GM21447 (cell line): ENCODE data around the gene ZNF441.
A peak's percentile ranks its signal among the peaks of the same experiment; 100 is the strongest.
"Not testable (repeated sequence)": the region's sequence is repeated elsewhere in the genome, so short reads cannot be mapped to it uniquely, and the experiment has no call there.

Experiments used
- ATAC-seq: cut with Tn5 transposase; IDR thresholded peaks from one replicate; pipeline ENCODE4 v1.9.1; 2021; ENCODE audit not compliant: unreplicated experiment

The ZNF441 gene

DNA sequence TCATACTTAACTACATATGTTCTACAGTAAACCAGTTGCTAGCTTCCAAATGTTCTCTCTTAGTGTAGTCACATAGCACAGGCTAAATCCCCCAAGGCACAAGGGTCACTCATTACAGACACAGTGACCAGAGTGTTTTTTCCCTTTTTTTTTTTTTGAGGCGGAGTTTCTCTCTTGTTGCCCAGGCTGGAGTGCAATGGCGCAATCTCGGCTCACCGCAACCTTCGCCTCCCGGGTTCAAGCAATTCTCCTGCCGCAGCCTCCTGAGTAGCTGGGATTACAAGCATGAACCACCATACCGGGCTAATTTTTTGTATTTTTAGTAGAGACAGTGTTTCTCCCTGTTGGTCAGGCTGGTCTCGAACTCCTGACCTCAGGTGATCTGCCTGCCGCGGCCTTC lies 9.9 kb downstream of the ZNF441 start:
- ATAC-seq, result not testable (repeated sequence)

DNA sequence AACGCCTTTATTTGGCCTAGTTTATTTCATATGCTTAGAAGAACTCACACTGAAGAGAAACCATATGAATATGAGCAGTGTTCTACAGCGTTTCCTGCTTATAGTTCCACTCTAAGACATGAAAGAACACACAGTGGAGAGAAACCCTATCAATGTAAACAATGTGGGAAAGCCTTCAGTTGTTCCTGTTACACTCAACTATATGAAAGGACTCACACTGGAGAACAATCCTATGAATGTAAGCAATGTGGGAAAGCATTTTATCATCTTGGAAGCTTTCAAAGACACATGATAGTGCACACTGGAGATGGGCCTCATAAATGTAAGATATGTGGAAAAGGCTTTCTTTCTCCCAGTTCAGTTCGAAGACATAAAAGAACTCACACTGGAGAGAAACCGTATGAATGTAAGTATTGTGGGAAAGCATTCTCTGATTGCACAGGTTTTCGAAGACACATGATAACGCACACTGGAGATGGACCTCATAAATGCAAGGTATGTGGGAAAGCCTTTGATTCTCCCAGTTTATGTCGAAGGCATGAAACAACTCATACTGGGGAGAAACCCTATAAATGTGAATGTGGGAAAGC lies 13.7 kb downstream of the ZNF441 start:
- ATAC-seq, result no peak

DNA sequence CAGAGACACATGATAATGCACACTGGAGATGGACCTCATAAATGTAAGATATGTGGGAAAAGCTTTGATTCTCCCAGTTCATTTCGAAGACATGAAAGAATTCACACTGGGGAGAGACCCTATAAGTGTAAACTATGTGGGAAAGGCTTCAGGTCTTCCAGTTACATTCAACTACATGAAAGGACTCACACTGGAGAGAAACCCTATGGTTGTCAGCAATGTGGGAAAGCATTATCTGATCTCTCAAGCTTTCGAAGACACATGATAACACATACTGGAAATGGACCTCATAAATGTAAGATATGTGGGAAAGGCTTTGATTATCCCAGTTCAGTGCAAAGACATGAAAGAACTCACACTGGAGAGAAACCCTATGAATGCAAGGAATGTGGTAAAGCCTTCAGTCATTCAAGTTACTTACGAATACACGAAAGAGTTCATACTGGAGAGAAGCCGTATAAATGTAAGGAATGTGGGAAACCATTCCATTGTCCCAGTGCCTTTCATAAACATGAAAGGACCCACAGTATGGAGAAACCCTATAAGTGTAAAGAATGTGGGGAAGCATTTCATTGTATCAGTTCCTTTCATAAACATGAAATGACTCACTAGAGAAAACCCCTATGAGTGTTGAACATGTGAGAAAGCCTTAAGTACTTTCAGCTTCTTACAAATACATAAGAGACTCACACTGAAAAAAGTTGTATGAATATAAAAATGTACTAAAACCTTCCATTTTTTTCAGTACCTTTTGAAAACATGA lies 14.7 kb downstream of the ZNF441 start:
- no peak for ATAC-seq

DNA sequence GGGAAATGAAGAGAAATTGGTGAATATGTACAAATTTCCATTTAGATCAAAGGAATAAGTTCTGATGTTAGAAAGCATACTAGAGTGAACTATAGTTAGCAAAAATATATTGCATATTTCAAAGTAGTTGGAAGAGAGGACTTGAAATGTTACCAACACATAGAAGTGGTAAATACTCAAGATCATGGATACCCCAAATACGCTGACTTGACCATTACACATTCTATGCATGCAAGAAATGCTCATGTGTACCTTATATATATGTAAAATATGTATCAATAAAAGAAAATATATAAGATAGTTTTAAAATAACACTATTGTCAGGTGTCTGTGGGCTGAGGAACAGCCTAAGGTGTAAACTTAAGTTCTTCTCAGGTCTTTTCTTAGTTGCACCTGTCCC lies 17.0 kb downstream of the ZNF441 start:
- ATAC-seq, result no peak

DNA sequence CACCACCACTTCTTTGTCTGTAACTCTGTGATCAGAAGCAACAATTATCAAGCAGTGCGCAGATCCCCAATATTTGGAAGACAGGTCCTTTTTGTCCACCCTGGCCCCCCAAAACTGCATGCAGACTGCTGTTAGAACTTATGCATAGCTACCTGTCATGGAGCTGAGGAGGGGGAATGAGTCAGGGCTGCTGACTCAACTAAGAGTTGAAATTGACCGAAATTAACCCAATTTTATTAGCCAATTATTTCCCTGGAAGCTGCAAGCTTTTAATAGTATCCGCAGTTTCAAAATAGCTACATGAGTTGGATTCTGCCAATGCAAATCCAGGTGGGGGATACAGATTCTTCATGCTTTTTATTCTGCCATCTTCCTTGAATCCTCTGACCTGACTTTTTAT lies 17.6 kb downstream of the ZNF441 start:
- ATAC-seq, result no peak

DNA sequence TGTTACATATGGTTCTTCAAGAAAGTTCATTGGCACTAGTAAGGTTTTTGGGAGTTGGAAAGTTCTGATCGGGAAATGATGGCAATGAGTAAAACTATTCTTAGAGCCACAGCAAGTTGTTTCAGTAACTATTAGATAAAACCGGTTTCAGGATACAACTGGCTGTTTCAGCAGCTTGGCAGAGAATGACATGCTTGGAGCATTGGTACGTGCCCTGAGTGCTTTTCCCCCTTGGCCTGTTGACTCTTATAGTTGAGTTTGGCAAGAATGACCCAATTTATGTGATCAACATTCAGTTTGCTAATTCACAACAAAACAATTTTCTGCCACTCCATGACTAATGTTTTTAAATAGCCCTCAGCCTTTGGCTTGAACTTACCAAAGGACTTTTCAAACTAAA lies 20.7 kb downstream of the ZNF441 start:
- no peak for ATAC-seq

DNA sequence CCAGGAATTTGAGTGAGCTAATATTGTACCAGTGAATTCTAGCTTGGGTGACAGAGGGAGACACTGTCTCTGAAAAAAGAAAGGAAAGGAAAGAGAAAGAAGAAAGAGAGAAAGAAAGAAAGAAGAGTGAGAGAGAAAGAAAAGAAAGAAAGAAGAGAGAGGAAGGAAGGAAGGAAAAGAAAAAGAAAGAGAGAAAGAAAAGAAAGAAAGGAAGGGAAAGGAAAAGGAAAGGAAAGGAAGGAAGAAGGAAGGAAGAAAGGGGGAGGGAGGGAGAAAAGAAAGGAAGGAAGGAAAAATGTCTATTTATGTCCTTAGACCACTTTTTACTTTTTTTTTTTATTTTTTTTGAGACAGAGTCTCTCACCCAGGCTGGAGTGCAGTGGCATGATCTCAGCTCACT lies 26.1 kb downstream of the ZNF441 start:
- no peak for ATAC-seq

DNA sequence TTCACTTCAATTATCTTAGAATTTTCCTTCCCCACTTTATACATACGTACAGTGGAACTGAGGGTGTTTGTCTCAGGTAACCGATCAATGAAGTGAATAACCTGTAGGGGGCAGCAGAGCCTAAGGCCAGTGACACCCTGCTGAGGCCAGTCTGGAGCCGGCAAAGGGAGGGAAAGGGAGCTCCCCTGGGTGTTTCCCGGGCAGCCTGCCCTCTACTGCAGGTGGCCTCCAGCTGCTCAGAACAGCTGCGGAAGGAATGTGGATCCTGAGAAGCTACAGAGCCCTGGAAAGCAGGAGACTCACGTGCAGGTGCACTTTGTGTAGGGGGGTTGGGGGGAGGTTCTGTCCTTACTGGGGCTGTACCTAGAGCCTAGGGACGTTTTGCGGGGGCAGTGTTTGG lies 30.7 kb downstream of the ZNF441 start:
- no peak for ATAC-seq

DNA sequence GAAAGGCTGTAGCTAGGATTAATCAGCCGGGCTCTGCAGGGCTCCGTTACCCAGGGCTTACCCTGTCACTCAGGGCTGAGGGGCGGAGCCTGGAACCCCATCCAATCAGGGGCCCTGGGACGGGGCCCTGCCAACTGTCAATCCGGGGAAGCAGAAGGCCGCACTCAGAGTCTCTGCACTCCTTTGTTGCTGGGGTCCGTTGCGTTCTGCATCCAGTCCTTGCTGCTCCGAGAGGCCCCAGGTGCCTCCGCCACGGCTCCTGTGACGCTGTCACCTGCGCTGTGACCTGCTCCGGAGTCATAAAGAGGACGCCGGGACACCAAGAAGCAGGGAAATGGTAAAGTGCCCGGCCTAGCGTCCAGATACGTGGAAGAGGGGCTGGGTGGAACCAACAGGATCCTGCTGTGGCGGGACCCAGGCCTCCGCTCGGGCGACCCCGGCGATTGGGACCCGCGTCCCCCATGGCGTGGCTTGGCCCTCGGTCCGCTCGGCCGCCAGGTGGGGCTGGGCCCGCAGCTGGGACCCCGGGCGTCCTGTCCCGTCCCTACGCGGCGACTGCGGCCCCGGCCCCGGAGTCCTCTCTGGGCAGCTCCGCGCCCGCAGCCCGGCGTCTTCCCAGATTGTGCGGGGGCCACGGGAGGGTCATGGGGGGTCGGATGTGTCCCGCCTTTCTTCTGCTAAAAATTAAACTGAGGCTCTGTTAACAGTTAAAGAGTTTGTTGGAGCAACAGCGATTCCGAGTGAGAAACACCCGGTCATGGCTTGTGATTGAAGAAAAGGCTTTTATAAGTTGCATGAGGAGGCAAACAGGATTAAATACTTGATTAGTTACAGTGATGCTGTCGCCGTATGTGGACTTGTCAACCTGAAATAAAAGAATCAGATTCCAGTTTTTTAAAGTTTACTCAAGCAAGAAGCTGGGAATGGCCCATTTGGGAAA lies 31.9 kb downstream of the ZNF441 start, which contains the start of gene ZNF491:
Gene ZNF491, plus strand, starts transcription at position 133 of the 940 bp plus-strand sequence. CDS start 7,431 bp downstream, outside the sequence.
- peak; percentile 92 for ATAC-seq

DNA sequence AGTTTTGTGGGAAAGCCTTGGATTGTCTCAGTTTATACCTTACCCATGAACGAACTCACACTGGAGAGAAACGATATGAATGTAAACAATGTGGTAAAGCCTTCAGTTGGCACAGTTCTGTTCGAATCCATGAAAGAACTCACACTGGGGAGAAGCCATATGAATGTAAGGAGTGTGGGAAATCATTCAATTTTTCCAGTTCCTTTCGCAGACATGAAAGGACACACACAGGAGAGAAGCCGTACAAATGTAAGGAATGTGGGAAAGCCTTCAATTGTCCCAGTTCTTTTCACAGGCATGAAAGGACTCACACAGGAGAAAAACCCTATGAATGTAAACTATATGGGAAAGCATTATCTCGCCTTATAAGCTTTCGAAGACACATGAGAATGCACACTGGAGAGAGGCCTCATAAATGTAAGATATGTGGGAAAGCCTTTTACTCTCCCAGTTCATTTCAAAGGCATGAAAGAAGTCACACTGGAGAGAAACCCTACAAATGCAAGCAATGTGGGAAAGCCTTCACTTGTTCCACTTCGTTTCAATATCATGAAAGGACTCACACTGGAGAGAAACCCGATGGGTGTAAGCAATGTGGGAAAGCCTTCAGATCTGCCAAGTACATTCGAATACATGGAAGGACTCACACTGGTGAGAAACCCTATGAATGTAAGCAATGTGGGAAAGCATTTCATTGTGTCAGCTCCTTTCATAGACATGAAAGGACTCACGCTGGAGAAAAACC lies 39.7 kb downstream of the ZNF441 start:
- no peak for ATAC-seq

DNA sequence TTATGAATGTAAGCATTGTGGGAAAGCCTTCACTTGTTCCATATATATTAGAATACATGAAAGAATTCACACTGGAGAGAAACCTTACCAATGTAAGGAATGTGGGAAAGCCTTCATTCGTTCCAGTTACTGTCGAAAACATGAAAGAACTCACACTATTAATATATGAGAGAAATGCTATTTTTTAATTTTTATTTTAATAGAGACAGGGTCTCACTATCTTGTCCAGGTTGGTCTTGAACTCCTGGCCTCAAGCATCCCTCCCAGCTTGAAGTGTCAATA lies 40.2 kb downstream of the ZNF441 start:
- ATAC-seq, result no peak

DNA sequence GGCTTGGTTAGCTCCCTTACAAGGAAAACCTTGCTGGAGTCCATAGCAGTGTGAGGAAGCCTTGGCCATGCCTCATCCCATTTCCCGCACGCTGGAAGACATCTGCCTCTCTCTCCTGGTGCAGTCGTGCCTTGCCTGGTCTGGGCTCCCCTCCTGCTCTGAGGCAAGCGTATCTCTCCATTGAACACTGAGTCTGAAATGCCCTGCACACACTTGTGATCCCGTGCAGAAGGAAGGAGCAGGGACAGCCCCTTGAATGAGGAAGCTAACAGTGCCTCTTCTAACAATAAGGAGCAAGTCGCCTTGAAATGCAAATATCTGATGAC lies 46.9 kb downstream of the ZNF441 start:
- peak; percentile 7 for ATAC-seq

DNA sequence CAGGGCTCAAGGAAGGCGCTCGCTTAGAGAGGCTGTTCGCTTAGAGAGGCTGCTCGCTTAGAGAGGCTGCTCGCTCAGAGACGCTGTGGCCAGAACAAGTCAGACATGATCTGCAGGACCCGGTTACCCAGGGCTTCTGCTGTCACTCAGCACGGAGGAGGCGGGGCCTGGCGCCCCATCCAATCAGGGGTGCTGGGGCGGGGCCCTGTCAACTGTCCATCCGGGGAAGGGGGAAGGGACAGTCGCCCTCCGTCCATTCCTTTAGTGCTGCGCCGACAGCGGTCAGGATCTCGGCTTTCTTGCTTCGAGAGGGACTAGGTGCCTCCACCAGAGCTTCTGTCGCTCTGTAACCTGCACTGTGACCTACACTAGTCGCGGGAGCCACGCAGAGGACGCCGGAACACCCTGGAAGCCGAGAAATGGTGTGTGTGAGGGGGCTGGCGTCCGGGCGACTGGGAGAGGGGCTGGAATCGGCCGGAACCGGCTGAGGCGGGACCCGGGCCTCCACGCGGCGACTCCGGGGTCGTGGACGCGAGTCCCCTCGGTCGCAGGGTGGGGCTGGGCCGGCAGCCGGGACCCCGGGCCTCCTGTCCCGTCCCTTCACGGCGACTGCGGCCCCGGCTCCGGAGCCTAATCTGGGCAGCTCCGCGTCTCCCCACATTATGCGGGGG lies 47.4 kb downstream of the ZNF441 start, which contains the start of gene ZNF440:
Gene ZNF440, plus strand, starts transcription at position 245 of the 671 bp plus-strand sequence. Its CDS starts 175 bp downstream, at position 420.
- peak; percentile 97 for ATAC-seq

DNA sequence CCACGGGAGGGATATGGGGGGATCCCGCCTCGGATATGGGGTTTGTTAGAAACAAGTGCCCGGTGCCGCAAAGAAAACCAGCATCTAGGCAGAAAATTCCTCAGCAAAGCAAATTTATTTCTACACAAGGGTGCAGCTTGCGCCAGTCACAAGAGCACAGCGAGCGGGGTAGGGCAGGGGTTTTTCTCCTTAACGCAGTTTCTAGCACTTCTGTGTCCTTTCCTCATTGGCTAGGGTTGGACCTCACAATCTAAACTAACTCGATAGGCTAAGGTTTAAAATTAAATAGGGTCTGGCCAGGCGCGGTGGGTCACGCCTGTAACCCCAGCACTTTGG lies 47.9 kb downstream of the ZNF441 start:
- no peak for ATAC-seq

DNA sequence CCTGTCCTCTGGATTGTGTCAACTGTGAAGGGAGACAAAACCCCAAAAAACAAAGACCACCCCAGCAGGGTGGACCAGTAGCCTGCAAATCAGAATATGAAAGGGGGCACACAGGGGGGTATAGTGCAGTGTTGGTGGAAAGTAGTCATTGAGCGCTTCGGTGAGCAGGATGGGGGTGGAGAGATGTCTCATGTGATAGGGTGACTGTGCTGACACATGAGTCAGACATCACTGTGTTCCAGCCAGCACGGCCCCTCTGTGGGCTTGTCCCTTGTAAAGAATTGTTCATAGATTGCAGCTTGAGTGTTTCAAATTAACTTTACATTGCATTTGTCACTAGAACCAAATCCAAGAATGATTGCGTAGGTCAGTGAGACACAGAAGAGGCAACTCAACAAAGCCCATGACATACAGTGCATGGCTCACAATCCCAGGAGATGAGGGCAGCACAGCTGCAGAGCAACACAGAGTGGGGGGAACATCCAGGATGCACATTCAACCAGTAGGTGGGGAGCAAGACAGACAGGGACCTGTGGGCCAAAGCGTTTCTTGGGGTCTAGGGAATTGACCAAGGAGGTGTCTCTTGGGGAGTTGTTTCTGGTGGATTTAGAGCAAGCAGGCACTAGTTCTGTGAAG lies 54.8 kb downstream of the ZNF441 start:
- ATAC-seq, result no peak

DNA sequence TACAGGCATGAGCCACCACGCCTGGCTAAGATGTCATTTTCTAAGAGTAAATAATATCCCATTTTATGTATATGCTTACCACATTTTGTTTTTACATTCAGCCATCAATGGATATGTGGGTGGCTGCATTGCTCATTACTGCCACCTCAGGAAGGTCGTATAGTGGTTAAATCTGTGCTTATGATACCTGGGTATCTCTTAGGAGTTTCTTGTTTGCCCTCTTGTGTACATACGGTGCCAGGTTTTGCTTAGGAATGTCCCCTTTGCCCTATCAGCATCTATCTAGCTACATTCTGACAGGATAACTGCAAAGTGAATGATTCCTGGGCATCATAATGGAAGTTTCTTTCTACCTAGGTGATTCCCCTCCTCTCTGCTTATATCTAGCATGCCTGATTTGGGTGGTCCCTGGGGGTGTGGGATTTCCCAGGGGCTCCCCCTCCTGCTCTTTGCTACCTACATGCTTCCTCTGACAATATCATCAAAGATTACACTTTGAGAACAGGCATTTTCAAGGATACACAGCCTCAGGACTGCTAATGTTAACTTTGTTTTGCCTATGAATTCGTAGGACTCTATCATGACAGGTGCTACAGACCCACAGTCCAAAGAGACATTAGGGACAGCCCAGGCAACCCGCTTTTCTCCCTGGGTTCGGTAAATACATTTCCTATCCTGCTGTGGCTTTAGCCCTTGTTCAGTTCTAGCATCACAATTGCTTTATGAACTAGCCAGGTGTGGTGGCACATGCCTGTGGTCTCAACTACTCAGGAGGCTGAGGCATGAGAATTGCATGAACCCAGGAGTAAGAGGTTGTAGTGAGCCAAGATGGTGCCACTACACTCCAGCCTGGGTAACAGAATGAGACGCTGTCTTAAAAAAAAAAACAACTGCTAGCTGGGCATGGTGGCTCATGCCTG lies 62.4 kb downstream of the ZNF441 start:
- not testable (repeated sequence) for ATAC-seq

DNA sequence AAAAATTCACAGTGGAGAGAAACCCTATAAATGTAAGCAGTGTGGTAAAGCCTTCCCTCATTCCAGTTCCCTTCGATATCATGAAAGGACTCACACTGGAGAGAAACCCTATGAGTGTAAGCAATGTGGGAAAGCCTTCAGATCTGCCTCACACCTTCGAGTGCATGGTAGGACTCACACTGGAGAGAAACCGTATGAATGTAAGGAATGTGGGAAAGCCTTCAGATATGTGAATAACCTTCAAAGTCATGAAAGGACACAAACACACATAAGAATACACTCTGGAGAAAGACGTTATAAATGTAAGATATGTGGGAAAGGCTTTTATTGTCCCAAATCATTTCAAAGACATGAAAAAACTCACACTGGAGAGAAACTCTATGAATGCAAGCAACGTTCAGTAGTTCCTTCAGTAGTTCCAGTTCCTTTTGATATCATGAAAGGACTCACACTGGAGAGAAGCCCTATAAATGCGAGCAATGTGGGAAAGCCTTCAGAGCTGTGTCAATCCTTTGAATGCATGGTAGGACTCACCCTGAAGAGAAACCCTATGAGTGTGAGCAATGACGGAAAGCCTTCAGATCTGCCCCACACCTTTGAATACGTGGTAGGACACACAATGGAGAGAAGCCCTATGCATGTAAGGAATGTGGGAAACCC lies 65.6 kb downstream of the ZNF441 start:
- no peak for ATAC-seq

DNA sequence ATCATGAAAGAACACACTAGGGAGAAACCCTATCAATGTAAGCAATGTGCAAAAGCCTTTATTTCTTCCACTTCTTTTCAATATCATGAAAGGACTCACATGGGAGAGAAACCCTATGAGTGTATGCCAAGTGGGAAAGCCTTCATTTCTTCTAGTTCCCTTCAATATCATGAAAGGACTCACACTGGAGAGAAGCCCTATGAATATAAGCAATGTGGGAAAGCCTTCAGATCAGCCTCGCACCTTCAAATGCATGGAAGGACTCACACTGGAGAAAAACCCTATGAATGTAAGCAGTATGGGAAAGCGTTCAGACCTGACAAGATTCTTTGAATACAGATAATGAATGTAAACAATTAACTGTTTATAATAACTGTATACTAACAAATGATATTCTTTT lies 66.7 kb downstream of the ZNF441 start:
- no peak for ATAC-seq
